Upper lobe of right lung (tissue), 1 donor: ENCODE measurements around the gene LAMC3. TPM values are rescaled to one million over a fixed set of nuclear protein-coding genes. Genes with fewer than 3 reads are reported as not detected.

Experiments used
- ATAC-seq: fragments of 200-7000 bp; cut with Tn5 transposase; one replicate; pipeline ENCODE4 v1.9.1; 2020; ENCODE audit warnings: mild to moderate bottlenecking, moderate library complexity
- DNase-seq: peaks from one replicate; pipeline ENCODE4 v3.0.0-alpha.2; 2020
- H3K27ac ChIP-seq: fragments of 200-600 bp; one replicate; pipeline ENCODE4 v1.8.0; 2022
- H3K27me3 ChIP-seq: fragments of 200-600 bp; one replicate; pipeline ENCODE4 v1.8.0; 2022; ENCODE audit warnings: mild to moderate bottlenecking
- H3K36me3 ChIP-seq: fragments of 200-600 bp; one replicate; pipeline ENCODE4 v1.8.0; 2022
- H3K4me1 ChIP-seq: fragments of 200-600 bp; one replicate; pipeline ENCODE4 v1.8.0; 2022
- H3K4me3 ChIP-seq: fragments of 200-600 bp; one replicate; pipeline ENCODE4 v1.8.0; 2022; ENCODE audit warnings: mild to moderate bottlenecking
- H3K9me3 ChIP-seq: fragments of 200-600 bp; one replicate; pipeline ENCODE4 v1.8.0; 2022
- CTCF ChIP-seq: fragments of 200-600 bp; IDR thresholded peaks from one replicate; pipeline ENCODE4 v1.8.0; 2022; ENCODE audit warnings: antibody characterized with exemption
- intact Hi-C: fragments of 100-400 bp; cut with DNase I; formaldehyde crosslinking; loops from one replicate; pipeline ENCODE4 v1.11.0; 2022
- total RNA-seq: library from RNA; stranded (reverse); fragmentation: NEBNext Ultra II Directional; extraction: Animal tissue kit (Norgen Biotek cat#: 25700); gene quantifications from one replicate; pipeline ENCODE4 v1.2.1, GENCODE V29; 2021
- donor health status: DM: no; HTN: yes; CAD: no; lungs with severe emphysema.

LAMC3 gene
- total RNA-seq, 1 donor from 2014 or later, result 28.5 TPM

- Histone ChIP-seq H3K27ac (no peak overlapping the region), H3K4me3 (no peak overlapping the region), H3K27me3 (no peaks in the 10 kb centered on the region), H3K36me3 (no peaks in the 10 kb centered on the region), H3K4me1 (no peaks in the 10 kb centered on the region), H3K9me3 (no peaks in the 10 kb centered on the region)
- TF ChIP-seq CTCF, result no peak
- intact Hi-C loops, result no loop called here
- DNase-seq (no peak), ATAC-seq (no peak)
Measured at GRCh38 chr9:131030239-131031004, 21.4 kb downstream of the LAMC3 start.

- no peaks in the 10 kb centered on the region for H3K4me1 ChIP-seq
- H3K4me3 ChIP-seq, result no peak overlapping the region
- H3K36me3 ChIP-seq, result no peaks in the 10 kb centered on the region
- no peak for ATAC-seq
- TF ChIP-seq CTCF, result no peak
- H3K27me3 ChIP-seq, result no peaks in the 10 kb centered on the region
- H3K27ac ChIP-seq, result no peak overlapping the region
- no peak for DNase-seq
- intact Hi-C loops, result no loop called here
- no peaks in the 10 kb centered on the region for H3K9me3 ChIP-seq
Measured at GRCh38 chr9:131031005-131031641, 22.1 kb downstream of the LAMC3 start.

GRCh38 chr9:131031642-131032005, 22.6 kb downstream of the LAMC3 start:
- TF ChIP-seq CTCF, result no peak
- peaks cover under 1% of the 10 kb centered on the region for H3K4me1 ChIP-seq
- ATAC-seq, result no peak
- intact Hi-C loops, result no loop called here
- no peak for DNase-seq
- no peaks in the 10 kb centered on the region for H3K36me3 ChIP-seq
- no peak overlapping the region for H3K4me3 ChIP-seq
- no peaks in the 10 kb centered on the region for H3K27me3 ChIP-seq
- no peaks in the 10 kb centered on the region for H3K9me3 ChIP-seq
- H3K27ac ChIP-seq, result no peak overlapping the region

- intact Hi-C loops, result no loop called here
- DNase-seq (no peak), ATAC-seq (no peak)
- Histone ChIP-seq H3K4me3 (no peak overlapping the region), H3K9me3 (no peaks in the 10 kb centered on the region), H3K4me1 (peaks cover 6% of the 10 kb centered on the region), H3K27me3 (no peaks in the 10 kb centered on the region), H3K36me3 (no peaks in the 10 kb centered on the region), H3K27ac (no peak overlapping the region)
- no peak for TF ChIP-seq CTCF
Measured at GRCh38 chr9:131032384-131032783, 23.4 kb downstream of the LAMC3 start.

DNA sequence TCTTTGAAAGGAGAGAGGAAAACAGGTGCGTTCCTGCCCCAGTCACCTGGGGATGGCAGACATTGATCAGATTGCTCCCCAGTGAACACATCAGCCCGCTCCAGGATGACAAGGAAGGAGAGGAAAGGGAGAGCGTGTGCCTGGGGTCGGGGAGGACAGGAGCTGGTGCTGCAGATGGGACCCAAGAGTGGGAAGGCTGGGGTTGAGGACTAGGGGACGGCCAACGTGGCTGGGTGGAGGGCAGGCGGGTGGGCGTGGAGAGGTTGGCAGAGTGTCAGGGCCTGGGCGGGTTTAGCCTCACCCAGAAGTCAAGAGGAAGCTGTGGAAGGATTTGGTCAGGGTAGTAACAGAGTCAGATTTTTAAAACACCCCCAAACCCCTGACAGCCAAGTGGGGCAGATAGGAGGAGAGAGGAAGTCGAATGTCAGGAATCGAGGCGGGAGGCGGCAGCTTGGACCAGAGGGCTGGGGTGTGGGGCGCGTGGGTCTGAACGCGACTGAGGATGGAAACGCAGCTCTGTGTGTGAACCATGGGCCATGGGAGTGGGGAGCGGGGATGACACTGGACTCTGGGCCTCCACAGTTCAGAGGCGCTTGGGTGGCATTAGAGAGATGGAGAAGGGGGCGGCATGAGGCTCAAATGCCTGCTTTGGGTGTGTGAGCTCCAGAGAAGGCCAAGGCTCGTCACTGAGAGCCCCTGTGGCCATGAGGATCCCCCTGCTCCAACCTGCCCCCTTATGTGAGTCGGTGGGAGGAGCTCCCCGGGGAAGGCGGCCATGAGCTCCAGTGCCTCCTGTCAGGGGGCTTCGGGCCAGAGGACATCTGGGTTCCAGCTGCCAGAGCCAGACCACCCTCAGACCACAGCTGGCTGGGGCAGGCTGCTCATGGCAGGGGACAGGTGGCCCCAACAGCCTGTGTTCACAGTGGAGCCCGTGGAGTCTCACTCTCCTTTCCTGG, 24.6 kb downstream of the LAMC3 start:
- Histone ChIP-seq H3K27ac (no peak overlapping the region), H3K9me3 (no peaks in the 10 kb centered on the region), H3K4me1 (peaks cover 6% of the 10 kb centered on the region), H3K36me3 (no peaks in the 10 kb centered on the region), H3K27me3 (no peaks in the 10 kb centered on the region), H3K4me3 (no peak overlapping the region)
- ATAC-seq (no peak), DNase-seq (no peak)
- intact Hi-C loops, result no loop called here
- no peak for TF ChIP-seq CTCF
